SH-SY5Y (cell line): Measurements from ENCODE around the gene PPT2.

Source experiments
- GATA2 ChIP-seq: IDR thresholded peaks from 2 replicates; pipeline ENCODE4 v1.6.1; 2011; ENCODE audit warnings: mild to moderate bottlenecking, low read depth, low read length
- GATA3 ChIP-seq: IDR thresholded peaks from 2 replicates; pipeline ENCODE4 v1.6.1; 2011; ENCODE audit warnings: low read depth, mild to moderate bottlenecking, low read length, moderate library complexity

GRCh38 chr6:32153564-32154513 lies at the start of gene PPT2:
- TF ChIP-seq GATA2 (no peak), GATA3 (no peak)
